Measurements from ENCODE around the gene PKDCC.

The PKDCC gene

DNA sequence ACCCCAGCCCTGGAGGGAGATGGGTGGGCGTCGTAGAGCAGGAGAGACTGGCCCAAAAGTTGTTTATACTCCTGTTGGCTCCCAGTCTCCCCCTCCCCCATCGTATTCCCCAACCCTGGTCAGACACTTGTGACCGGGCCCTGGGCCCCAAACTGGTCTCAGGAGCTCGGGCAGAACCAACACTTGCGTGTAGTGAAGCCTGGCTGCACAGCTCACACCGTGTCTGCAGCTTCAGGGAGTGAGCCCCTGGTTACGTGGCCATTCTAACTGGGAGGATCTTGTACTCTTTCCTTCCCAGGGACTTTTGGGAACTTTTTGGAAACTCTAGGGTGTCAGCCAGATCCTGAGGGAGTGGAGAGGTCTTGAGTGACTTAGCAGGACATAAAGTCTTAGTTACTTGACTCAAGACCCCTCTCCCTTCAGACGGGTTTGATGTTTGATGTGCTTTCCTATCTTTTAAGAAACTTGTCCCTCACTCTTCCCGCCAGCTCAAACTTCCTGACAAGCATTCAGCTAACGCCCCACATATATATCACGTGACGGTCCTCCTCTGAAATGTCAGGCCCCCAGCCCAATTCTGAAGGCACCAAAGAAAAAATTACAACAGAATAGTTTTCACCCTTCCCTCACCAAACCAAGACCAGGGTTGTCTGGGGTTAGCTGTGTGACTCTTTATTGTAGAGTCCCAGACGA is 2.3 kb downstream of the PKDCC start:
- DNase-seq: no peak

DNA sequence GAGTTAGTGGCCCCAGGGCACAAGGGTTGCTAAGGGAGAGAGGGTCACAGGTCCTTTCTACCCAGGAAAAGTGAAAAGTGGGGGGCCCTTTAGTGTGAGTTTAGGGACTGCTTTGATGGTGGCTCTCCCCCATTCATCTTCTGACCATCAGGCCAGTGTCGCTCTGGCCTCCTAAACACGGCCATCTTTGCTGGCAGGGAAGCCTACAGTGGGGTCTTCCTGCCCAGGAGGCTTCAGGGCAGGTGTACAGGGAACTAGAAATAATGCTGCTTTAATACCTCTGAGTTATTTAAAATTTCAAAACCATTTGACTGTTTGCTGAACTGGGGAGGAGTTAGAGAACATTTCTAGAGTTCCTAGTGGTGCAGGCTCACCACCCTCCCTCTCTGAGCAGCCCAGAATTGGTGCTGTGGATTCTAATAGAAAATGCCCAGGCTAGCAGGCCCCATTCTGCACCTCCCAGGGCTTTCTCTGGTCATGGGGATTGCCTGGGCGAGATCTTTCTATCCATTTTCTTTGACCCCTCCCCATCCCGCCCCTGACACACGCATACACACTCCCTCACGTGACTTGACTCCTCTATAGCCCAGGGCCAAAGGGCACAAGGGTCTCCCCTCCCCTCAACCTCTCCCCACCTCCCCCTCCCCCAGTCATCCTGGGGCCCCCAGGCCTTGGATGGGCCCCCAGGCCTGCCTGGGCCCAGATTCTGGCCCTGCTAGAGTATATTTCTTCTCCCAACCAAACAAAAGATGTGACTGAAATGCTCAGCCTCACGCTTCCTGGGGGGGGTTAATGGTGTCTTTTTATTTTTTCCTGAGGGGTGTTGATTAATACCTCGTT is 3.1 kb downstream of the PKDCC start:
- DNase-seq: no peak

DNA sequence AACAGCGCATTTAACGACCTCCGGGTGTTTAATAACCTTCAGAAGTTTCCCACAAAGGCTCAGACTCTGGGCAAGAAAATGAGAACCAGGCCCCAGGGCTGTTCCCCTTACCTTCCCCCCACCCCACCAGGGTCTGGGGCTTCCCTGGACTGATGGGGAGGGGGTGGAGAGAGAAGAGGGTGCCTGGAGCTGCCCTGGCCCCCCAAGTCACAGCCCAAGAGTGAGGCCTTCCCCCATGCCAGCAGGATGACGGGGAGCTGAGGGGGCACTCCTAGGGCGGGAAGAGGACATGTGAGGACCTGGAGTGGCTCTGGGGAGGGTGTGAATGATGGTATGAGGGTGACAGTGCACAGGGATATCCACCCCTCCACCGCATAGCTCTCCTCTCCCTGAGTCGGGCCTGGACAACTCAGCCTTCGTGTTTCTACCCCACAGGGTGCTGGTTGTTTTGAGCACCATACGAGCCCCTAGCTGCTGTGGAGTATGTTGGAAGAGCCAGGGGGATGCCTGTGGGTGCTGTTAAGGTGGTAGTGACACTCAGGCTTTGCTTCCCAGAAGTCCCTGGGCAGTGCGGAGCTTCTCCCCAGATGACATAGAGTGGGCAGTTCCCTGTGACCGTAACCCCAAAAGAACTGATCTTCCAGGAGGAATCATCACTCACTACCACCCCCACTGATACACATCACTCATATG is 3.9 kb downstream of the PKDCC start:
- no peak for DNase-seq

DNA sequence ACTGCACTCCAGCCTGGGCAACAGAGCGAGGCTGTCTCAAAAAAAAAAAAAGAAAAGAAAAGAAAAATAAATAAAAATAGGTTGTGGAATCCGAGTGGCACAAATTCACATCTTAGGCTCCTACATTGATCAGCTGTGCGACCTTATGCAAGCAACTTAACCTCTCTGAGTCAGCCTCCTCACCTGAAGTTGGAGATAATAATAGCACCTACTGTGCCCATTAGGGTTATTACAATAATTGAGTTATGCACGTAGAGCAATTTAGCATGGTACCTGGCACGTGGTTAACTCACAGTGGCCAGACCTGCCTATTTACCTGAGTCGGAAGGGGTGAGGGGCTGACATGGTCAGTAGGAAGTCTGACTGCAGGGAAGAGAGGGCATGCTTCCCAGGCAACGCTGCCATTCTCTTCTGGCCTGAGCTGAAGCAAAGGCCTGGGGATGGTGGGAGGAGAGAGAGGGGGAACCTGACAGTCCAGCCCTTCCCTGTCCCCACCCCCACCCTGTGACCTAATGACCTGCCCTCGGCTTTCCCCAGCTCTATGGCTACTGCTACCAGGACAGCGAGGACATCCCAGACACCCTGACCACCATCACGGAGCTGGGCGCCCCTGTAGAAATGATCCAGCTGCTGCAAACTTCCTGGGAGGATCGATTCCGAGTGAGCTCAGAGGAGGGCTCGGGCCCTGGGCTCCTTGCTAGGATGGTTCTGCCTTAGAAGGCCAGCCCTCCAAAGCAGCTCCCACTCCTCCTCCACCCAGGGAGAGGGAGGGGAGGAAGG is 5.1 kb downstream of the PKDCC start:
- DNase-seq: no peak

DNA sequence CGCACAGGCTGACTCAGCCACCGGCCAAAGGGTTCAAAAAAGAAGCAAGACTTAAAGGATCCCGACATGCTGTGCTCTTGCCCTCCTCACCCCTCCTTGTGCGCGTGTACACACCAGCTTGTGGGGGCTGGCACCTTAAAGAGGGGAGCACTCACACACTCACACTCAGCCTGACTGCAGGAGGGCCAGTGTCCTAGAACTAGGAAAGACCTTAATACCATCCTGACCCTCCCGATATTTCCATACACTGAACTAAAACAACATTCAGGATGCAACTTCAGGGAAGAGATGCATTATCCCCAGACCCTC is 5.6 kb downstream of the PKDCC start:
- DNase-seq: no peak

DNA sequence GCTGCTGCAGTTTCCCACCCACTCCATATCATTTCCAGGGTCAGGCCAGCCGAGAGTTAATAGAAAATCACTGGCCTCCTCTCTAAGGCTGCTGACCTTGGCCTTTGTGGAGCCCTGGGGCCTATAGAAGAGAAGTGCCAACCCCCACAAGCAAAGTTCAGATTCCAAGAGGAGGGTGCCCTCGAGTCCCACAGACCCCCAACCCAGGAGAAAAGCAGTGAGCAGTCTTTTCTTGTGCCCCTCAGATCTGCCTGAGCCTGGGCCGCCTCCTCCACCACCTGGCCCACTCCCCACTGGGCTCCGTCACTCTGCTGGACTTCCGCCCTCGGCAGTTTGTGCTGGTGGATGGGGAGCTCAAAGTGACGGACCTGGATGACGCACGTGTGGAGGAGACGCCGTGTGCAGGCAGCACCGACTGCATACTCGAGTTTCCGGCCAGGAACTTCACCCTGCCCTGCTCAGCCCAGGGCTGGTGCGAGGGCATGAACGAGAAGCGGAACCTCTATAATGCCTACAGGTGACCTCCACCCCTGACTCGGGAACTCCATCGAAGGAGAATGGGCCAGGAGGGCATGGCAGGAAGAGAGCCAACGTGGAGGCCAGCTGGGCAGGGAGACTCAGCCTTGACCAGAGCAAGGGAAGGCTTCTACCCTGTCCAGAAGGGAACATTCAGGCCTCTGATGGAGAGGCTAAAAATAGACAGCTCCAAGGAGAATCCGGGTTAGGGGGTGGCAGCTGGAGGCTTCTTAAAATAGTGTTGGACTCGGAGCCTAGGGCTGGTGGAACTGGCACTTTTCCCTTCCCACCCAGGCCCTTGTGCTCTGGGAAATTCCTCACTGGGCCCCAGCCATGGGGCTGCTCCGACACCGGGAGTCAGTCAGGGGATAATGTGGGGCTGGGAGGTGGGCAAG is 6.2 kb downstream of the PKDCC start:
- DNase-seq: no peak

DNA sequence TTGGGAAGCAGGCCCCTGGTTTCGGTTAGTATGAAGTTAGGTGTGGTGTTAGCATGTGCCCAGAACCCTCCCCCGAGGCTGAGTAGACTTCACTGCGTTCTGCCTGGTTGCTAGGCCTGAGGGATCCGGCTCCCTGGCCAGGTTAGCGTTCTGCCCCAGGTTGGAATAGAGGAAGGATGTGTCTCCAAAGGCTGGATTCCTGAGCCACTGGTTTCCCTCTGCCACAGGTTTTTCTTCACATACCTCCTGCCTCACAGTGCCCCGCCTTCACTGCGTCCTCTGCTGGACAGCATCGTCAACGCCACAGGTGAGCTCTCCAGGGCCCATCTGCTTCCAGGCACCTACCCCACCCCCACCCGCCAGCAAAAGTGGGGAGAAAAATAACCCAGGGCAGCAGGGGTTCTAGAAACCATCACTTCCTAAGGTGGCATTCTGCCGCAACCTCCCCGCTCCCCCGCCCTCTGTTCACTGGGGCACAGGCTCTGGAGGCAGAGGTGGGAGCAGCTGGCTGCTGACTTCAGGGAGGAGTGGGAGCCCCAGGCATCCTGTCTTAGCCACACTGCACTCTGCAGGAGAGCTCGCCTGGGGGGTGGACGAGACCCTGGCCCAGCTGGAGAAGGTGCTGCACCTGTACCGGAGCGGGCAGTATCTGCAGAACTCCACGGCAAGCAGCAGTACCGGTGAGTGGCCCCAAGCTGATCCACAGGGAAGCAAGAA is 7.1 kb downstream of the PKDCC start:
- no peak for DNase-seq

DNA sequence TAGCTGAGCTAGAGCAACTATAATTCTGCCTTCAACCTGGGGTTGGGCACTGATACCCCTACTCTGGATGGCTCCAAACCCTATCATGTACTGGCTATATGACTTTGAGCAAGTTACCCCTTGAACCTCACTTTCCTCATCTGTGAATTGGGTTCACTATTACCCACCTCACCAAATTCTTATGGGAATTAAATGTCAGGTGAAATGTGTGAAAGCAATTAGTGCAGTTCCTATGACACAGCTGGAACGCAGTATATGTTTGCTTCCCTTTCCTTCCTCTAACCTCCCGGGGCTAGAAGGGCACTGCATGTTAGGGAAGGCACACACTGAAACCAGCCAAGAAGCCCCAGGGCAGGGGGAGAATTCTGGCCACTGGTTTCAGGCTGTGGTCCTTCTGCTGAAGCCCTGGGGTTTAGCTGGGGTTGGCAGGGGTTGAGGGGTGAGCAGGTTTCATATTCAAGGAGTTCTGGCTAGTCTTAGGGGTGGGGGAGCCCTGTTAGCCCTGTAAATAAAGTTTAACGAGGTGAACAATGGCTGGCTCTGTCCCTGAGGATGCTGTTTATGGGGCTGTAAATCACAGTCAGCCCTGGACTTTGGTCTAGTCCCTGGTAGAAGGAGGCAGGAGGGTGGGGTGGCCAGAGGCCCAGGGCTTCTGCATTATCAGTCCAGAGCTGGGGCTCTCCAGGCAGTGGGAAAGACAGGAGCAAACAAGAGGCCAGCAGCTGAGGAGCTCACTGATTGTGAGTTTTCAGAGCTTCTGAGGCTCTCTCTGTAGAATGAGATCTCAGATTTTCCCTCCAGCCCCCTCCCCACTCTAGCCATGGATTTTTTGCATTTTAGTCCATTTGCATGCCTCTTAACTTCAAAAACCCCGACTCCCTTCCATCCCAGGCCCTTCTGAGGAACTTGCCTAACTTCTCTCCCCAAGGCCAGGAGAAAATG is 8.0 kb downstream of the PKDCC start:
- no peak for DNase-seq

DNA sequence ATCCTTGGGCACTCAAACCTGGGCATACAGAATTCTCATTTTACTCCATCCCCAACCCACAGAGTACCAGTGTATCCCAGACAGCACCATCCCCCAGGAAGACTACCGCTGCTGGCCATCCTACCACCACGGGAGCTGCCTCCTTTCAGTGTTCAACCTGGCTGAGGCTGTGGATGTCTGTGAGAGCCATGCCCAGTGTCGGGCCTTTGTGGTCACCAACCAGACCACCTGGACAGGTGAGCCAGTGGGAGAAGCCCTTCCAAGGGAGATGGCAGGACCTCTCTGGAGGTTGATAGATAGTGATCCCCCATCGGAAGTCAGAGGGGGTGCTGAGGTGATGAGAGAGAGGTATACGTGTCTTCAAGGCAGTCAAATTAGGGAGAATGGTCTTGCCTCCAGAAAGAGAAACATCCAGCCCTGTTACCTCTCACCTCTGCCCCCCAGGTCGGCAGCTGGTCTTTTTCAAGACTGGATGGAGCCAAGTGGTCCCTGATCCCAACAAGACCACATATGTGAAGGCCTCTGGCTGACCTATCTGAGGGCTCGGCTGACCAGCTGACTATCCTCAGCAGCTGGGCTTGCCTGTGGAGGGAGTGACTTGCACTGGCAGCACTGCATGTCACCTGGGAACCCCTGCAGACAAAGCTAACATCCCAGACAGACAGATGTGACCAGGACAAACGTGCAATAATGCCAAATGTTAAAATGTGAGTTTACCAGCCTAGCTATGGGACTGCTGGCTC is 9.5 kb downstream of the PKDCC start:
- DNase-seq: no peak

DNA sequence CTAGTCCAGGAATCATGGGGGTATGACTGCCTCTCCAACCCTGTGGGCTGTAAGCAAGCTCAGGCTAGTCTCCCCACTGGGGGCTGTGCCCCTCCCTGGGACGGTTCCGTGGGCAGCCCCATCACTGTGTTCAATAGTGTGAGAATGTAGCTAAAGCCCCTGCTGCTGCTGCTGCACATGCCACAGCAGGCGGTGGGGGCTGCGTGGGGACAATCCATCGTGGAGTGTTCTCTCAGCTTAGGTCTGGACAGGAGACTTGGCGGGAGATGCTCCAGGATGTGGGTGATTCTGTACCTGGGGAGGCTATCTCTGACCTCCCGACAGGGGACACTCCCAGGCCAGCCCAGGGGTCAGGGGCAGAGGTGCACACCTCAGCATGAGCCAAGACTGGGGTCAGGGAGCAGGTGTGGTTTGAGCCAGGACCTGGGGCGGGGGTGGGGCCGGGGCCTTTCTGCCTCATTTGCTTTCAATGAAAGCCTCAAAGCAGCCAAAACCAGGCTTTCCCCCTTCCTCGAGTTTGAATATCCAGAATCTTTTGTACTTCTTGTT is 10.2 kb downstream of the PKDCC start:
- no peak for DNase-seq

DNA sequence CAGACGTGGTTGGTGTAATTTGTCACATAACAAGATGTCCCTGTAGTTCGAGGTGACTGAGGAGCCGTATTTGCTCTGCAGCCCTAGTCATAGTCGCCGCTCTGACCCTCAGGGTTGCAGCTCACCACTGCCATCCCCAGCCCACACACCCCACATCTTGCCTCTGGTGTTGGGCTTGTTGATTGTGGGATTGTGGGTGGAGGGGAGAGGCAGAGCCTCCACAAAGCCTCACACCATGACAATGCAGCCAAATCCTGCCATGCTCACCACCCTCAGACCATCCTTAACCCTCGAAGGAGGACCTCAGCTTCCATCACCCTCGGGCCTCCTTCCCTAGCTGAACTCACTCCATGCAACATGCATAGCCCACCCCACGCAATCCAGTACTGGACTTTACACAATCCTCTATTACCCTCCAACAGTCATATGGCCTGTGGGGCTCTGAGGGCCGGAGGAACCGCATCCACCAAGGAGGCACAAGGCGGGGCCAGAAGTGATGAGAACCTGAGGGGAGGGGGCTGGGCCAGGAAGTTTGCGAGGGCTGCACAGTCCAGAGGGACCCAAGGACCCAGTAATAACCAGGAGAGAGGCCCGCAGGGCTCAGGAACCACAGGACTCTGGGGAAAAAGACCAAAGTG is 11.6 kb downstream of the PKDCC start:
- no peak for DNase-seq

DNA sequence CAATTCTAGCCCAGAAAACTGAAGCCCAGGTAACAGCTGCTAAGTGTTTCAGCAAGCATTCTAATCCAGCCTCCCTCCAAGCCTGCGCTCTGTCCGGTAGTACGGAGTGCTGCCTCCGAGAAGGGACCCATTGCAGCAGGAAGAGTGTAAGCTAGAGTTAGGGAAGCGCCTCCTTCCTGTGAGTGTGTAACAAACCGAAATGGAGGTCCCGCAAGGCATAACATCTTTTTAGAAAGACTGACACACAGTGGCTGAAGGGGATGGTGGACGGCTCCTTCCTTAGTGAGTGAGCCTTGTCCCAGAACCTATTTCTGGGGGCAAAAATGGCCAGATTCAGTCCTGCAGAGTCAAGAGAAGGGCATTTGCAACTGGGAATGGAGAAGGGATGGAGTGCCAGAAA is 12.2 kb downstream of the PKDCC start:
- peak in 1 of 4 experiments; percentile 5 for DNase-seq

DNA sequence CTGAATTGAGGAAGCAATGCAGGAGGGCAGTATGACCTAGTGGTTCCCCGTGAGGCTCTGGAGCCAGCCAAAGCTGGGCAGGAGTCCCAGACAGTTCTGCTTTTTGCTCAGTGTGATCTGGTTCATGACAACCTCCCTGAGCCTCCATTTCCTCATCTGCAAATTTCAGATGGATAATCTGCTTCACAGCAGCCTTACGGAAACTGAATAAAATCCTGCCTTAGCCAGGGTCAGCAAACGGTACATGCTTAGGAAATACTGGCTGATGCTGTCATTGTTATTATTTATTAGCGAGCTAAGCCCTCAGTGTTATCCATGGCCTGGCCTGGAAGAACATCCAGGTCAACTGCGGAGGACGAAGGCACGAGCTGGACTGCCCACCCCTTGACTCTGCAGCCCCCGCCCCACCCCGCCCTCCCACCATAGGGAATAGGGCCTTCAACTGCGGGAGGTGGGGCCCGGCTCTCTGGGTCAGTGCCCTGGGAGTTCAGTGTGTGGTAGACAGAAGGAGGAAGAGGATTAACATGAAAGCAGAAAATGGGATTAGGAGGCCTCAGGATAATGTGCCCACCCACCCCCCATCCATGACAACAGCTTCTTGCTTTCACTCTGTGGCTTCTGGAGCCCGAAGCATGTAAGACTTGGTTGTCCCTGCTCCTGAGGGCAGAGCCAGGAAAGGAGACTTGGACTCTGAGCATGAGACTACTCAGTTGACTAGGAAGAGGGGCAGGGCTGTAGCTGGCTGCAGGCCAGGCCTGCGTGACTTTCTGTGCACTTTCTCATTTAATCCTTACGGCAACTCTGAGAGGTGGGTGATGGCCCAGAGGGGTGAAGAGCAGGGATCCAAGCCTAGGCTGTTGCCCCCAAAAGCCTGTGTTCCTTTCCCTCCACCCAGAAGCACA is 13.1 kb downstream of the PKDCC start:
- peak; percentile 79 to 86 (median 84) for DNase-seq

DNA sequence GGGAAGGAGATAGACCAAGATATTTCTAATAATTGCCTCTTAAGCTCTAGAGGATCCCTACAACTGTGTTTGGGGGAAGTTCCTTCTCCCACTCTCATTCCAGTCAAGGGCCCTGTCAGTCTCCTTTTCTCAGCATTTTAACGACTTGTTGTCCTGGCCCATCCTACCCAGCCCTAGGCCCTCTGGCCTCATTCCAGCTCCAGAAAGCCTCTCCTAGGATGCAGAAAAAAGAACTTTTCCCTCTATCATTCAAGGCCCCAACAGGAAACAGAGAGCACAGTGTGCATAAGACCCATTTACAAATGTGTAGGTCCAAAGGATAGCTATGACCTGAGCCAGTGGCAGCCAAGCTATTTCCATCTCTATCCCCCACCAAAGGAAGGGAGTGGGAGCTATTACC is 14.0 kb downstream of the PKDCC start:
- no peak for DNase-seq

DNA sequence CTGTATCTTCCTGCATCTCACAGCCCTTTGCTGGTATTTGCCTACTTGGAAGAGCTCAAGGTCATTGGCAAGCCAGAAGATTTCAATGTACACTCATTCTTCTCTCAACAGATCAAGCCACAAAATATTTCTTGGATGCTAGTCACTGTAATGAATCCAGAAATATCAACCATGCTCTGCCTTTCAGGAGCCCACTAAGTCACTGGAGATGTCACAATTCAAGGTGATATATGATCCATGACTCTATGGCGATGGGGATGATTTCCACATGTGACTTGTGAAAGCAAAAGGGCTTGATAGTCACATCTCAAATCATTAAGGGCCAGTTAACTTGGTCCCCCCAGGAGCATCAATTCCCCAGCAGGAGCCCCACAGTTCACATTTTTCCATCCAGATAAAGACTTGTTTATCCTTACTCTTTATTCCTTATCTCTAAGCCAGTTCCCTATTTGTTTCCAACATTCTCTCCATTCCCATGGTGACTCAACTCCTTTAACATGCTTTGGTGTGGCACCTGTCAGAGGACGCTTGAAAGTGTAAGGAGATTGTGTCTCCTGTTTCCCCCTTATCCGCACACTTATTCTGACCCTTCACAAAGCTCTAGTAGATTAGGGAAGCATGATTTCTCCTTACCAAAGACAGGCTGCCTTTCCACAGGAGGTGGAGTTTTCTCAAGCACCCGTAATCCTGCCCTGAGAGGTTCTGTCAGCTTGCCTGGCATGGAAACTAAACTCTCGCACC is 15.8 kb downstream of the PKDCC start:
- DNase-seq: no peak

DNA sequence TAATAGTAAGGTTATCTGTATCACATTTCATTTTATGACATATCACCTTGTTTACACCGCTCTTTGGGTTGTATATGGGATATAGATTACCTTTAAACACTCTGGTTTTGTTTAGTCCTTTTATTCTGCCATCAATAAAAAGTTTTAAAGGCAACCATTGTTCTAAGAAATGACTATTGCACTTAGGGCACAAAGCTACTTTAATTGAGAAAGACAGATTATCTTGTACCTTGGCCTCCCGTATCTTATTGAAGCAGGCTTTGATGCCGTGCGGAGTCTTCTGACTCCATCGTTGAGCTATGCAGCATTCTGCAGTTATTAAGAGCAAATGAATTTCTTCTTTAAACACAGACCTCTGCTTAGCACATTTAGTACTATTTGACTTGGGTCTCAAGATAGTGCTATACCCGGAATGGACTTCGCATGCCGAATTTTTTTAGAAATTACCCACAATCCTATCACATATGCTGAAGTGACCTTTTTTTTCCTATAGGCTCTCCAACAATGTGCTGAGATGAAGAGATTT is 16.7 kb downstream of the PKDCC start:
- DNase-seq: no peak
